Measurements from ENCODE around the gene CFAP77. TPM values are rescaled to one million over a fixed set of nuclear protein-coding genes. Genes with fewer than 3 reads are reported as not detected.

CFAP77 gene
- total RNA-seq, 2 donors from 2014 or later = 2.4 TPM; not detected in 1

GRCh38 chr9:132591751-132592314, 181.8 kb downstream of the CFAP77 start:
- Histone ChIP-seq H3K4me3 (no peak overlapping the region), H3K4me1 (replicated peaks) (no peaks in the 10 kb centered on the region), H3K36me3 (no peaks in the 10 kb centered on the region), H3K27me3 (replicated peaks; ENCODE audit: insufficient read depth) (peaks cover 24% of the 10 kb centered on the region), H3K27ac (no peak overlapping the region), H3K9me3 (no peaks in the 10 kb centered on the region)
- TF ChIP-seq, protein P1, sequence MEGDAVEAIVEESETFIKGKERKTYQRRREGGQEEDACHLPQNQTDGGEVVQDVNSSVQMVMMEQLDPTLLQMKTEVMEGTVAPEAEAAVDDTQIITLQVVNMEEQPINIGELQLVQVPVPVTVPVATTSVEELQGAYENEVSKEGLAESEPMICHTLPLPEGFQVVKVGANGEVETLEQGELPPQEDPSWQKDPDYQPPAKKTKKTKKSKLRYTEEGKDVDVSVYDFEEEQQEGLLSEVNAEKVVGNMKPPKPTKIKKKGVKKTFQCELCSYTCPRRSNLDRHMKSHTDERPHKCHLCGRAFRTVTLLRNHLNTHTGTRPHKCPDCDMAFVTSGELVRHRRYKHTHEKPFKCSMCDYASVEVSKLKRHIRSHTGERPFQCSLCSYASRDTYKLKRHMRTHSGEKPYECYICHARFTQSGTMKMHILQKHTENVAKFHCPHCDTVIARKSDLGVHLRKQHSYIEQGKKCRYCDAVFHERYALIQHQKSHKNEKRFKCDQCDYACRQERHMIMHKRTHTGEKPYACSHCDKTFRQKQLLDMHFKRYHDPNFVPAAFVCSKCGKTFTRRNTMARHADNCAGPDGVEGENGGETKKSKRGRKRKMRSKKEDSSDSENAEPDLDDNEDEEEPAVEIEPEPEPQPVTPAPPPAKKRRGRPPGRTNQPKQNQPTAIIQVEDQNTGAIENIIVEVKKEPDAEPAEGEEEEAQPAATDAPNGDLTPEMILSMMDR (IDR thresholded peaks at IDR 0.05) = no peak
- intact Hi-C loops (cut with DNase I) = no loop called here
- WGBS = 71% methylated on average over 9 of the region's 9 CpGs
- no peak for DNase-seq (ENCODE audit: low spot score)

DNA sequence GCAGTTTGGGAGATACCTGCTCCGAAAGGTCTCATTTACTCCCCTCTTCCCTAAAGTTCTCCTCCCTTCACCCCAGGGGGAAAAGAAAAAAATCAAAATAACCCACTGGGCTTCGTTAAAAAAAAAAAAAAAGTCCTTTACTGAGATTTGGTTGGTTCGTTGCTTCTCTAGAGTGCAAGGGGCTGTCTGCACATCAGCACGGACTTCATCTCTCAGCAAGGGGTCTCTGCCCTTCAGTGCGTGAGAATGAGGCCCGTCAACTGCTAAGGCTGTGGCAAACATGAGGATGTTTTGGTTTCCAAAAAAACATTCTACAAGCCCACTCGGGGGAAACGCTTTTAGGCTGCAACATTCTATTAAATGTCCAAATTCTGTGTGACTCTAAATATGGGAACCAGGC, 182.4 kb downstream of the CFAP77 start:
- Histone ChIP-seq H3K9me3 (no peaks in the 10 kb centered on the region), H3K36me3 (no peaks in the 10 kb centered on the region), H3K4me3 (no peak overlapping the region), H3K4me1 (replicated peaks) (no peaks in the 10 kb centered on the region), H3K27me3 (replicated peaks; ENCODE audit: insufficient read depth) (peaks cover 19% of the 10 kb centered on the region), H3K27ac (no peak overlapping the region)
- 82% methylated on average over 8 of the region's 8 CpGs for WGBS
- TF ChIP-seq POLR2AphosphoS5 (IDR thresholded peaks at IDR 0.05) (no peak), POLR2A (IDR thresholded peaks at IDR 0.05) (no peak)
- TF ChIP-seq, protein P1 (IDR thresholded peaks at IDR 0.05) = no peak
- intact Hi-C loops (cut with DNase I) = no loop called here
- DNase-seq (ENCODE audit: low spot score) = no peak

- no peaks in the 10 kb centered on the region for H3K36me3 ChIP-seq
- DNase-seq (ENCODE audit: low spot score) = no peak
- H3K27me3 ChIP-seq (replicated peaks; ENCODE audit: insufficient read depth) = peaks cover 5% of the 10 kb centered on the region
- no peak overlapping the region for H3K4me3 ChIP-seq
- TF ChIP-seq POLR2AphosphoS5 (IDR thresholded peaks at IDR 0.05) = no peak
- H3K27ac ChIP-seq = no peak overlapping the region
- 92% methylated on average over 13 of the region's 13 CpGs for WGBS
- H3K9me3 ChIP-seq = no peaks in the 10 kb centered on the region
- intact Hi-C loops (cut with DNase I) = no loop called here
- H3K4me1 ChIP-seq (replicated peaks) = no peaks in the 10 kb centered on the region
Measured at GRCh38 chr9:132594412-132594811, 184.4 kb downstream of the CFAP77 start.

- Histone ChIP-seq H3K27me3 (replicated peaks; ENCODE audit: insufficient read depth) (no peaks in the 10 kb centered on the region), H3K36me3 (peaks cover 0 to 3% of the 10 kb centered on the region in 2 donors), H3K4me3 (no peak overlapping the region), H3K9me3 (no peaks in the 10 kb centered on the region), H3K4me1 (replicated peaks) (no peaks in the 10 kb centered on the region), H3K27ac (no peak overlapping the region)
- TF ChIP-seq, protein P1 (IDR thresholded peaks at IDR 0.05) = no peak
- TF ChIP-seq POLR2A (IDR thresholded peaks at IDR 0.05) (no peak), POLR2AphosphoS5 (IDR thresholded peaks at IDR 0.05) (no peak)
- no peak for DNase-seq (ENCODE audit: low spot score)
- WGBS = 73% methylated on average over 6 of the region's 6 CpGs
- intact Hi-C loops (cut with DNase I) = no loop called here
Measured at GRCh38 chr9:132595319-132595718, 185.3 kb downstream of the CFAP77 start.

DNA sequence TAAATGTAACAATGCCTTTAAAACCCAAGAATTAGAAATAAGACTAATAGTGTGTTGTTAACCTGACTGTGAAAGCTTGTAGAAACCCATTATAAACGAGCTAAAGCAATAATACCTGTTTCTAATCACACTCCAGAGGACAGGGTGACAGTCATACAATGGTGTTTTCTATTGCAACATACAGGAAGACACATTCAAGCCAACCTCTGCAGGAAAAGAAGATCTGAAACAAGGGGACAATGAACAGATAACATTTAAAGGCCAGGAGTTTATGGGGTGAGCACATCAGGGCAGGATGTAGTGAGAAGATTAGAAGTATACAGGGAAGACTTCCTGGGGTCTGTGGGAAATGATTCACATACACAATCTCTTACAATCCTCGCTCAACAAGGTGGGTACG, 186.2 kb downstream of the CFAP77 start:
- DNase-seq (ENCODE audit: low spot score) = no peak
- intact Hi-C loops (cut with DNase I) = no loop called here
- Histone ChIP-seq H3K36me3 (peaks cover 0 to 4% of the 10 kb centered on the region in 2 donors), H3K27ac (no peak overlapping the region), H3K4me1 (replicated peaks) (no peaks in the 10 kb centered on the region), H3K4me3 (no peak overlapping the region), H3K27me3 (replicated peaks; ENCODE audit: insufficient read depth) (no peaks in the 10 kb centered on the region), H3K9me3 (no peaks in the 10 kb centered on the region)
- WGBS = 73% methylated on average over 3 of the region's 3 CpGs
- TF ChIP-seq, protein P1 (IDR thresholded peaks at IDR 0.05) = no peak
- TF ChIP-seq POLR2AphosphoS5 (IDR thresholded peaks at IDR 0.05) (no peak), POLR2A (IDR thresholded peaks at IDR 0.05) (no peak)

Measured in prostate gland (tissue), 2 donors.